Mucosa of descending colon (tissue), 3 donors: Measurements from ENCODE around the gene NEDD8. TPM values are rescaled to one million over a fixed set of nuclear protein-coding genes. Genes with fewer than 3 reads are reported as not detected.
A peak's percentile ranks its signal among the peaks of the same experiment; 100 is the strongest.

Source experiments
- ATAC-seq: fragments of 200-7000 bp; cut with Tn5 transposase; one replicate; pipeline ENCODE4 v1.9.1; 2020; ENCODE audit warnings: mild to moderate bottlenecking, moderate library complexity
- DNase-seq, 3 donors: peaks; one replicate each; pipeline ENCODE4 v3.0.0-alpha.2; 2020
- H3K36me3 ChIP-seq: fragments of 200-600 bp; one replicate; pipeline ENCODE4 v1.8.0; 2021; ENCODE audit warnings: low read depth, mild to moderate bottlenecking
- H3K4me1 ChIP-seq: fragments of 200-600 bp; one replicate; pipeline ENCODE4 v1.8.0; 2021; ENCODE audit warnings: low read depth, mild to moderate bottlenecking
- H3K4me3 ChIP-seq: fragments of 200-600 bp; one replicate; pipeline ENCODE4 v1.8.0; 2021; ENCODE audit warnings: mild to moderate bottlenecking
- H3K9me3 ChIP-seq: fragments of 200-600 bp; one replicate; pipeline ENCODE4 v1.8.0; 2021; ENCODE audit warnings: mild to moderate bottlenecking
- CTCF ChIP-seq: fragments of 200-600 bp; IDR thresholded peaks from one replicate; pipeline ENCODE4 v1.8.0; 2022; ENCODE audit warnings: antibody characterized with exemption, mild to moderate bottlenecking
- intact Hi-C, 2 donors: fragments of 100-400 bp; cut with DNase I in 1 of 2; cut with micrococcal nuclease in 1 of 2; formaldehyde crosslinking; loops; one replicate each; pipeline versions ENCODE4 v1.11.0 to v1.11.1; 2022; cut with DNase I, micrococcal nuclease
- total RNA-seq, 3 donors: library from RNA; stranded (reverse); fragmentation: NEBNext Ultra II Directional in 2 of 3; extraction: Animal tissue kit (Norgen Biotek cat#: 25700) in 2 of 3; gene quantifications; one replicate each; pipeline versions ENCODE4 v1.2.1 to v1.2.4, GENCODE V29; 2021 to 2023
- donor health status: DM: no; HTN: no; CAD: no; lungs with moderate emphysema.
- donor health status: DM: no; HTN: no; CAD: no.
- donor health status: DM: no; HTN: yes; CAD: no.

NEDD8 gene
- total RNA-seq, 3 donors from 2014 or later, result 108 to 150 (median 131) TPM

DNA sequence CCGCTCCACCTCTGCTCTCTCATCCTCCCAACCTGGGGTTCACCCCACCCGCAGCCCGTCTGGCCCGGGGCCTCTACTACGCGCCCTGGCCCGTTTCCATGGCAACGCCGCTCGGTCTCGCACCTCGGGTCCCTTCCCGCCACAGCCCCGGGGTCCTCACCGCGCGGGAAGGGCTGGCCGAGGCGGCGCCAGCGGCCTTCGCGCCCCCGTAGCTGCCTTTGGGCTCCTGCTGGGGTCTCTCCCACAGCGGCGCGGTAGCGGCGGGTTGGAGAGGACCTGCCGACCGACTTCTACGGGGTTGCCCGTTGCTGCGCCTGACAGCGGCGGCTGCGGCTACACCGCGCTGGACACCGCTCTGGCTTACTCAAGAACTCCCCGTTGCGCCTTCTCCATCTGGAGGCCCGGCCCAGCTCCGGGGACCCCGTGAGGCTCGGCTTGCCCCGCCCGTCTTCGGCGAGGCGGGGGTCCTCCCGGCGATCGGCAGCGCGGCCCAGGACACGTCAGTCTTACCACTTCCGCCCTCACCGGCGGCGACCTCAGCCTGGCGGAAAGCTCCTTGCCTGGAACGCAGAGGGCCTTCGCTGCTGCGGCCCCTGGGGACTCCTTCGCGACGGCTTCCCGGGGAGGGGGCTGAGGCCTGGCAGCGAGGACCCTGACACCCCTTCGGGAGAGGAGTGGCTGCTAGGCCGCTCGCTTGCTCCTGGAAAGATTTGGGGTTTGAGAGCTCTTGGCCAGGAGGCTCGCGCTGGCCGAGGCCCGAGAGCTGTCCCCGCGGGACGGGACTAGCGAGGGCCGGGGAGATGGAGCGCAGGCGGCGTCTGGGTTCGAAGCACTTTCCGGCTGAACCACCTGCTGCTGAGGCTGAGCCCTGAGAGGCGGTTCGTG lies 36.7 kb downstream of the NEDD8 start, which contains the start of gene TM9SF1:
TM9SF1 (minus strand) TSS at position 256 of the 885 bp plus-strand sequence. CDS start 422 bp downstream, outside the sequence.
- intact Hi-C loops, result no loop called here
- peak; percentile 90 to 94 (median 92) for DNase-seq
- H3K4me1 ChIP-seq, result peaks cover 25% of the 10 kb centered on the region

GRCh38 chr14:24194873-24195185 lies 37.3 kb downstream of the NEDD8 start:
- H3K36me3 ChIP-seq, result no peaks in the 10 kb centered on the region
- DNase-seq (no peak), ATAC-seq (no peak)
- intact Hi-C loops, result no loop called here
- no peak for TF ChIP-seq CTCF
- H3K4me3 ChIP-seq, result peak overlapping the region; percentile 82
- no peaks in the 10 kb centered on the region for H3K9me3 ChIP-seq
- H3K4me1 ChIP-seq, result peaks cover 25% of the 10 kb centered on the region

More for the DNA sequence above, 36.7 kb downstream of the NEDD8 start, which contains the start of gene TM9SF1:
- no peaks in the 10 kb centered on the region for H3K36me3 ChIP-seq
- H3K9me3 ChIP-seq, result no peaks in the 10 kb centered on the region
- TF ChIP-seq CTCF, result no peak
- H3K4me3 ChIP-seq, result peak within 1 kb of the TSS; percentile 82
- peak; percentile 96 for ATAC-seq

- Histone ChIP-seq H3K4me3 (no peak overlapping the region), H3K4me1 (peaks cover 25% of the 10 kb centered on the region), H3K36me3 (no peaks in the 10 kb centered on the region), H3K9me3 (no peaks in the 10 kb centered on the region)
- no peak for TF ChIP-seq CTCF
- no peak for ATAC-seq
- intact Hi-C loops, result no loop called here
- DNase-seq, result no peak
Measured at GRCh38 chr14:24194186-24194872, 37.8 kb downstream of the NEDD8 start.

DNA sequence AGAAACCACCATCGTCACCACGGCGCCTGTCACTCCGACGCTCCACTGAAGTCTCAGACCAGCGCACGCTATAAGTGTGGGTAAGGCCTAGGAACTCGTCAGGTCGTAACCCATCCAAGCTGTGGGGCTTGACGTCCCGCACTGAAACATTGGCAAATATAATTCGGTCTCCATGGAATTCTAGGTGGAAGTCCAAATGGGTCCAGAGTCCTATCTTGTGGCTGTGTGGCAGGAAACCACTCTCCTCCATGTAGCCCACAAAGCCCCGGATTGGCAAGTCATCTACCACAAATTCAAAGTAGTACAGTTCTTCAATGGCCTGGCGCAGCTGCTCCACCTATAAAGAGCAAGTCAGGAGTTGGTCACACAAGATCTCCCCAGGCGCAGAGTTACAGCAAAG lies 39.2 kb downstream of the NEDD8 start:
- no peak for DNase-seq
- no peak for ATAC-seq
- intact Hi-C loops, result no loop called here
- Histone ChIP-seq H3K4me3 (no peak overlapping the region), H3K36me3 (no peaks in the 10 kb centered on the region), H3K4me1 (peaks cover 16% of the 10 kb centered on the region), H3K9me3 (no peaks in the 10 kb centered on the region)
- no peak for TF ChIP-seq CTCF

DNA sequence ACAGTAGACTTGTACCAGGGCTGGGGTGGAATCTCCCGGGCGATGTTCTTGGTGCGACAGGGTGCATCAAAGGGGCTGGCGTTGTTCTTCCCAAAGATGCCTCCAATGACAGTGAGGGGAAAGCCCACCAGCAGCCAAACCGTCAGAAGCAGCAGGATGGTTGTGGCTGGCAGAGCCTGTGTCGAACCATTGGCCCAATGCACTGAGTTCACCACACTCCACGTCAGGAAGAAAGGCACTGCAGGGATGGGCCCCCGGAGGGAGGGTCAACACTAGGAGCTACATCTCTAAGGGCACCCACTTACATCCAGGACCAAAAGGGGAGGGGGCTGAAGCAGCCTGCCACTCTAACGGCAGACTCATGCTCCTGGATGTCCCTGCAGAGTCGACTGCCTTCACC lies 41.8 kb downstream of the NEDD8 start:
- H3K4me1 ChIP-seq, result peaks cover 12% of the 10 kb centered on the region
- H3K4me3 ChIP-seq, result no peak overlapping the region
- intact Hi-C loops, result no loop called here
- DNase-seq (no peak), ATAC-seq (no peak)
- TF ChIP-seq CTCF, result no peak
- no peaks in the 10 kb centered on the region for H3K36me3 ChIP-seq
- no peaks in the 10 kb centered on the region for H3K9me3 ChIP-seq
